Measurements from ENCODE around the gene ST6GAL2. TPM values are rescaled to one million over a fixed set of nuclear protein-coding genes. Genes with fewer than 3 reads are reported as not detected.

The ST6GAL2 gene
- not detected for total RNA-seq (2013)
- not detected for polyA plus RNA-seq
- polyA minus RNA-seq: not detected in 2 replicates
- 0 to 9.0 (median 0) reads per million in 11 experiments for total RNA-seq

GRCh38 chr2:106885971-106886915 is at the start of gene ST6GAL2:
TSS of gene ST6GAL2 (minus strand) at chr2:106886167. CDS start at chr2:106843977, 42,190 bp downstream.
- no peaks in the 10 kb centered on the region for H3K9me3 ChIP-seq (replicated peaks in 1 of 2; ENCODE audit: control insufficient read depth in 1 of 2, insufficient read depth in 1 of 2, low read length in 2 of 2)
- no peak within 1 kb of the TSS for H3K4me3 ChIP-seq (replicated peaks in 1 of 3; ENCODE audit: low read depth in 2 of 3, low read length in 3 of 3)
- H4K20me1 ChIP-seq (ENCODE audit: insufficient read depth, low read length): no peaks in the 10 kb centered on the region
- under 1% methylated on average over 117 of the region's 118 CpGs for WGBS (ENCODE audit: insufficient coverage)
- Mint-ChIP-seq H3K4me3 (peak within 1 kb of the TSS in 1 of 2 donors; percentile 79), H3K9me3 (peaks cover 0 to 6% (median 0%) of the 10 kb centered on the region in 7 donors), H3K27me3 (ENCODE audit: low read depth in 3 of 3) (peaks cover 34 to 49% (median 47%) of the 10 kb centered on the region in 3 donors), H3K27ac (no peak within 1 kb of the TSS), H3K4me1 (peaks cover 3% of the 10 kb centered on the region), H3K36me3 (peaks cover 0 to 6% of the 10 kb centered on the region in 2 donors)
- no peak within 1 kb of the TSS for H3K27ac ChIP-seq (ENCODE audit: low read depth in 1 of 2, low read length in 2 of 2)
- TF ChIP-seq, protein P1, sequence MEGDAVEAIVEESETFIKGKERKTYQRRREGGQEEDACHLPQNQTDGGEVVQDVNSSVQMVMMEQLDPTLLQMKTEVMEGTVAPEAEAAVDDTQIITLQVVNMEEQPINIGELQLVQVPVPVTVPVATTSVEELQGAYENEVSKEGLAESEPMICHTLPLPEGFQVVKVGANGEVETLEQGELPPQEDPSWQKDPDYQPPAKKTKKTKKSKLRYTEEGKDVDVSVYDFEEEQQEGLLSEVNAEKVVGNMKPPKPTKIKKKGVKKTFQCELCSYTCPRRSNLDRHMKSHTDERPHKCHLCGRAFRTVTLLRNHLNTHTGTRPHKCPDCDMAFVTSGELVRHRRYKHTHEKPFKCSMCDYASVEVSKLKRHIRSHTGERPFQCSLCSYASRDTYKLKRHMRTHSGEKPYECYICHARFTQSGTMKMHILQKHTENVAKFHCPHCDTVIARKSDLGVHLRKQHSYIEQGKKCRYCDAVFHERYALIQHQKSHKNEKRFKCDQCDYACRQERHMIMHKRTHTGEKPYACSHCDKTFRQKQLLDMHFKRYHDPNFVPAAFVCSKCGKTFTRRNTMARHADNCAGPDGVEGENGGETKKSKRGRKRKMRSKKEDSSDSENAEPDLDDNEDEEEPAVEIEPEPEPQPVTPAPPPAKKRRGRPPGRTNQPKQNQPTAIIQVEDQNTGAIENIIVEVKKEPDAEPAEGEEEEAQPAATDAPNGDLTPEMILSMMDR (IDR thresholded peaks at IDR 0.05): no peak
- H3K79me2 ChIP-seq (ENCODE audit: insufficient read depth, low read length): no peaks in the 10 kb centered on the region
- no peak within 1 kb of the TSS for H2AFZ ChIP-seq (ENCODE audit: insufficient read depth, low read depth, low read length, poor library complexity, severe bottlenecking)
- no peak for DNase-seq
- H3K36me3 ChIP-seq (replicated peaks in 1 of 2; ENCODE audit: control insufficient read depth in 1 of 2, insufficient read depth in 2 of 2, low read length in 2 of 2): no peaks in the 10 kb centered on the region
- intact Hi-C loops (cut with micrococcal nuclease): no loop called here
- H3K9ac ChIP-seq (ENCODE audit: insufficient read depth, low read length, poor library complexity, severe bottlenecking): no peak within 1 kb of the TSS
- H3K27me3 ChIP-seq (ENCODE audit: control insufficient read depth in 2 of 2, insufficient read depth in 2 of 2, low read length in 2 of 2): peaks cover 18 to 40% of the 10 kb centered on the region in 2 donors
- H3K4me2 ChIP-seq (replicated peaks; ENCODE audit: extremely low read depth, low read length, poor library complexity, severe bottlenecking): no peak within 1 kb of the TSS
- no peaks in the 10 kb centered on the region for H3K4me1 ChIP-seq (ENCODE audit: control insufficient read depth in 1 of 2, insufficient read depth in 2 of 2, low read length in 2 of 2)

DNA sequence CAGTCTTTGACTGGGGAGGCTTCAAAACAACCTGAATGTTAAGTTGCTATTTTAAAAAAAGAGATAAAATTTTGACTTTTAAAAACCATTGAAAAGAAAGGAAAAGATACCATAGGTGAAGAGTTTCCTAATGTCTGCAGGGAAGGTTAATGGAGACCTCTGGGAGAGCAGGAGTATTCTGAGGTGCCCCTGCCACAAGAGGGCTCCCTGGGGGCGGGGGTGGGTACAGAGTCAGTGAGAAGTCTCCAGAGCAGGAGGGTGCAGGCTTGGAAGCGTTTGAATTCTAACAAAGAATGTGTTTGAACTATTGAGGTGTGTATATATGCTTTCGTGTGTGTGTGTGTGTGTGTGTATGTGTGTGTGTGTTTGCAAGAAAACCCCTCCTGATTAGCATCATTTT is 46.7 kb upstream of the ST6GAL2 start:
- Histone ChIP-seq H3K9ac (ENCODE audit: insufficient read depth, low read length, poor library complexity, severe bottlenecking) (no peak overlapping the region), H3K27me3 (ENCODE audit: control insufficient read depth in 2 of 2, insufficient read depth in 2 of 2, low read length in 2 of 2) (no peaks in the 10 kb centered on the region), H4K20me1 (ENCODE audit: insufficient read depth, low read length) (no peaks in the 10 kb centered on the region), H3K4me3 (replicated peaks in 1 of 3; ENCODE audit: low read depth in 2 of 3, low read length in 3 of 3) (no peak overlapping the region), H2AFZ (ENCODE audit: insufficient read depth, low read depth, low read length, poor library complexity, severe bottlenecking) (no peak overlapping the region), H3K27ac (ENCODE audit: low read depth in 1 of 2, low read length in 2 of 2) (no peak overlapping the region), H3K36me3 (replicated peaks in 1 of 2; ENCODE audit: control insufficient read depth in 1 of 2, insufficient read depth in 2 of 2, low read length in 2 of 2) (no peaks in the 10 kb centered on the region), H3K9me3 (replicated peaks in 1 of 2; ENCODE audit: control insufficient read depth in 1 of 2, insufficient read depth in 1 of 2, low read length in 2 of 2) (peaks cover 0 to 3% of the 10 kb centered on the region in 2 donors), H3K79me2 (ENCODE audit: insufficient read depth, low read length) (no peaks in the 10 kb centered on the region), H3K4me1 (ENCODE audit: control insufficient read depth in 1 of 2, insufficient read depth in 2 of 2, low read length in 2 of 2) (no peaks in the 10 kb centered on the region), H3K4me2 (replicated peaks; ENCODE audit: extremely low read depth, low read length, poor library complexity, severe bottlenecking) (no peak overlapping the region)
- no peaks in the 10 kb centered on the region for H3K4me1 Mint-ChIP-seq
- peaks cover 0 to 7% (median under 1%) of the 10 kb centered on the region in 7 donors for H3K9me3 Mint-ChIP-seq
- no peak overlapping the region for H3K27ac Mint-ChIP-seq
- intact Hi-C loops (cut with micrococcal nuclease): no loop called here
- peaks cover 0 to 1% (median 0%) of the 10 kb centered on the region in 3 donors for H3K27me3 Mint-ChIP-seq (ENCODE audit: low read depth in 3 of 3)
- TF ChIP-seq, protein P1 (IDR thresholded peaks at IDR 0.05): no peak
- H3K36me3 Mint-ChIP-seq: no peaks in the 10 kb centered on the region
- no peak for DNase-seq
- H3K4me3 Mint-ChIP-seq: no peak overlapping the region
- no CpG with 5 or more reads among the region's 3 CpGs for WGBS (ENCODE audit: insufficient coverage)

Measured in CD14-positive monocyte (primary cell).